ENCODE measurements around the gene SCLT1.

The SCLT1 gene

GRCh38 chr4:128978985-128979384 is 114.4 kb downstream of the SCLT1 start:
- Histone ChIP-seq H3K27ac (no peak overlapping the region), H3K4me3 (no peak overlapping the region)

- H3K4me3 ChIP-seq = no peak overlapping the region
- H3K27ac ChIP-seq = no peak overlapping the region
Measured at GRCh38 chr4:128974136-128974581, 119.2 kb downstream of the SCLT1 start.

- Histone ChIP-seq H3K27ac (no peak overlapping the region), H3K4me3 (no peak overlapping the region)
Measured at GRCh38 chr4:128973384-128973783, 120.0 kb downstream of the SCLT1 start.

- Histone ChIP-seq H3K4me3 (no peak overlapping the region), H3K27ac (no peak overlapping the region)
Measured at GRCh38 chr4:128961405-128961804, 131.9 kb downstream of the SCLT1 start.

GRCh38 chr4:128958194-128958593 is 135.1 kb downstream of the SCLT1 start:
- Histone ChIP-seq H3K27ac (no peak overlapping the region), H3K4me3 (no peak overlapping the region)

GRCh38 chr4:128957459-128957858 is 135.9 kb downstream of the SCLT1 start:
- Histone ChIP-seq H3K27ac (no peak overlapping the region), H3K4me3 (no peak overlapping the region)

GRCh38 chr4:128955751-128956150 is 137.6 kb downstream of the SCLT1 start:
- H3K4me3 ChIP-seq = no peak overlapping the region
- H3K27ac ChIP-seq = no peak overlapping the region

- no peak overlapping the region for H3K4me3 ChIP-seq
- no peak overlapping the region for H3K27ac ChIP-seq
Measured at GRCh38 chr4:128954941-128955340, 138.4 kb downstream of the SCLT1 start.

- Histone ChIP-seq H3K27ac (no peak overlapping the region), H3K4me3 (no peak overlapping the region)
Measured at GRCh38 chr4:128951316-128951715, 142.0 kb downstream of the SCLT1 start.

- H3K27ac ChIP-seq = no peak overlapping the region
- H3K4me3 ChIP-seq = no peak overlapping the region
Measured at GRCh38 chr4:128950796-128951195, 142.5 kb downstream of the SCLT1 start.

- Histone ChIP-seq H3K4me3 (no peak overlapping the region), H3K27ac (no peak overlapping the region)
Measured at GRCh38 chr4:128946916-128947315, 146.4 kb downstream of the SCLT1 start.

- H3K27ac ChIP-seq = no peak overlapping the region
- no peak overlapping the region for H3K4me3 ChIP-seq
Measured at GRCh38 chr4:128942607-128943006, 150.7 kb downstream of the SCLT1 start.

GRCh38 chr4:128940971-128941370 is 152.4 kb downstream of the SCLT1 start:
- Histone ChIP-seq H3K27ac (no peak overlapping the region), H3K4me3 (no peak overlapping the region)

- no peak overlapping the region for H3K27ac ChIP-seq
- H3K4me3 ChIP-seq = no peak overlapping the region
Measured at GRCh38 chr4:128930051-128930450, 163.3 kb downstream of the SCLT1 start.

GRCh38 chr4:128924951-128925350 is 168.4 kb downstream of the SCLT1 start:
- Histone ChIP-seq H3K4me3 (no peak overlapping the region), H3K27ac (no peak overlapping the region)

- H3K4me3 ChIP-seq = no peak overlapping the region
- no peak overlapping the region for H3K27ac ChIP-seq
Measured at GRCh38 chr4:128921954-128922353, 171.4 kb downstream of the SCLT1 start.

GRCh38 chr4:128917781-128918180 is 175.6 kb downstream of the SCLT1 start:
- Histone ChIP-seq H3K4me3 (no peak overlapping the region), H3K27ac (peak overlapping the region in 1 of 21 experiments; percentile 16)

GRCh38 chr4:128916832-128917231 is 176.5 kb downstream of the SCLT1 start:
- H3K4me3 ChIP-seq = no peak overlapping the region
- peak overlapping the region in 3 of 21 experiments; percentile 51 to 69 (median 55) for H3K27ac ChIP-seq

GRCh38 chr4:128915544-128915943 is 177.8 kb downstream of the SCLT1 start:
- no peak overlapping the region for H3K27ac ChIP-seq
- no peak overlapping the region for H3K4me3 ChIP-seq

GRCh38 chr4:128913228-128913627 is 180.1 kb downstream of the SCLT1 start:
- Histone ChIP-seq H3K27ac (peak overlapping the region in 6 of 21 experiments; percentile 0 to 53 (median 28)), H3K4me3 (no peak overlapping the region)

GRCh38 chr4:128908735-128909134 is 184.6 kb downstream of the SCLT1 start:
- Histone ChIP-seq H3K27ac (no peak overlapping the region), H3K4me3 (no peak overlapping the region)

- H3K27ac ChIP-seq = no peak overlapping the region
Measured at GRCh38 chr4:128907981-128908380, 185.4 kb downstream of the SCLT1 start.

GRCh38 chr4:128906581-128906980 is 186.8 kb downstream of the SCLT1 start:
- H3K4me3 ChIP-seq = no peak overlapping the region
- no peak overlapping the region for H3K27ac ChIP-seq

More at GRCh38 chr4:128907981-128908380, 185.4 kb downstream of the SCLT1 start:
- H3K4me3 ChIP-seq = no peak overlapping the region

Measured in skin epidermis (tissue), 12 donors.